ENCODE measurements around the gene MYCBPAP.

- TF ChIP-seq EZH2 (IDR thresholded peaks at IDR 0.05; ENCODE audit: insufficient read depth, poor library complexity, severe bottlenecking) (no peak), EZH2phosphoT487 (IDR thresholded peaks at IDR 0.05; ENCODE audit: insufficient read depth, low read depth) (no peak)
Observed at GRCh38 chr17:50523208-50523607, 15.0 kb downstream of the MYCBPAP start.
